Esophagus squamous epithelium (tissue), 5 donors: ENCODE results near the gene CDC123. TPM values are rescaled to one million over a fixed set of nuclear protein-coding genes. Genes with fewer than 3 reads are reported as not detected.

Experiments used
- DNase-seq: peaks from one replicate; lab custom pipeline; 2025; lab: John Stamatoyannopoulos, UW
- H3K27ac ChIP-seq, 4 donors: fragments of 200-600 bp; sonication (generic); one replicate each; pipeline ENCODE4 v1.5.1; 2016 to 2019; ENCODE audit warnings: mild to moderate bottlenecking in 1 of 4
- H3K27me3 ChIP-seq, 4 donors: fragments of 200-600 bp; sonication (generic); 1 replicate in 3 of 4; 2 replicates in 1 of 4; pipeline versions ENCODE4 v1.5.1 to v1.6.0; 2017 to 2021; ENCODE audit warnings: antibody characterized with exemption in 1 of 4
- H3K36me3 ChIP-seq, 3 donors: fragments of 200-600 bp; sonication (generic); one replicate each; pipeline ENCODE4 v1.5.1; 2016 to 2019
- H3K4me1 ChIP-seq, 3 donors: fragments of 200-600 bp; sonication (generic); one replicate each; pipeline ENCODE4 v1.5.1; 2017 to 2019
- H3K4me3 ChIP-seq, 4 donors: fragments of 200-600 bp; sonication (generic); 1 replicate in 3 of 4; 2 replicates in 1 of 4; pipeline ENCODE4 v1.5.1; 2016 to 2019; ENCODE audit warnings: mild to moderate bottlenecking in 2 of 4, moderate library complexity in 1 of 4
- H3K9me3 ChIP-seq, 3 donors: fragments of 200-600 bp; sonication (generic); one replicate each; pipeline ENCODE4 v1.5.1; 2016 to 2019
- CTCF ChIP-seq, 6 experiments: fragments of 450-650 bp in 4 of 6; fragments of 200-600 bp in 2 of 6; sonication (generic) in 2 of 6; IDR thresholded peaks; one replicate each; pipeline ENCODE4 v1.5.1; 2016 to 2019; ENCODE audit warnings: antibody characterized with exemption in 6 of 6, mild to moderate bottlenecking in 4 of 6, moderate library complexity in 4 of 6
- POLR2A ChIP-seq, 4 donors: fragments of 450-650 bp; IDR thresholded peaks; one replicate each; pipeline ENCODE4 v1.6.1; 2017; ENCODE audit warnings: antibody characterized with exemption in 4 of 4, mild to moderate bottlenecking in 4 of 4, moderate library complexity in 3 of 4
- WGBS, 2 donors: methylation state at CpG; one replicate each; pipeline ENCODE4 v1.1.5; 2018; 5-methylcytosine and 5-hydroxymethylcytosine counted together
- intact Hi-C: fragments of 100-400 bp; cut with DNase I; formaldehyde crosslinking; loops from one replicate; pipeline ENCODE4 v1.15.0; 2022
- total RNA-seq, 4 donors: library from RNA; depleted of rRNA; stranded (reverse); fragments of >200 nt; gene quantifications; one replicate each; pipeline ENCODE4 v1.1.0, GENCODE V29; 2016
- donor health status: DM: yes; HTN: yes; CAD: no.

Gene CDC123
- 10 to 100 TPM; 37.4 to 84.8 (median 80.3) TPM for total RNA-seq

GRCh38 chr10:12195603-12196506 lies at the start of gene CDC123, which contains the start of gene NUDT5:
TSS of gene CDC123 (plus strand) at chr10:12196188. CDS start at chr10:12196246, 58 bp downstream.
TSS of gene NUDT5 (minus strand) at chr10:12195891. CDS start at chr10:12186291, 9,600 bp downstream.
- no peaks in the 10 kb centered on the region for H3K27me3 ChIP-seq
- WGBS, 2 donors: 0% methylated on average over 44 to 45 of the region's 62 CpGs
- peak in 1 of 4 donors; percentile 32 for TF ChIP-seq POLR2A (IDR thresholded peaks at IDR 0.05)
- peak in 1 of 6 experiments; percentile 11 for TF ChIP-seq CTCF (IDR thresholded peaks at IDR 0.05)
- no peaks in the 10 kb centered on the region for H3K9me3 ChIP-seq
- H3K4me3 ChIP-seq: peak within 1 kb of the TSS; percentile 56 to 95 (median 80)
- H3K27ac ChIP-seq: peak within 1 kb of the TSS; percentile 76 to 96 (median 90)
- H3K36me3 ChIP-seq: peaks cover 0 to 45% (median 0%) of the 10 kb centered on the region in 3 donors
- intact Hi-C loops: no loop called here
- DNase-seq: peak; percentile 44
- peaks cover 21 to 62% (median 28%) of the 10 kb centered on the region in 3 donors for H3K4me1 ChIP-seq

GRCh38 chr10:12150163-12150562 lies 45.8 kb upstream of the CDC123 start:
- intact Hi-C loops: no loop called here
- TF ChIP-seq CTCF (IDR thresholded peaks at IDR 0.05): no peak
- no peak for TF ChIP-seq POLR2A (IDR thresholded peaks at IDR 0.05)
- Histone ChIP-seq H3K9me3 (no peaks in the 10 kb centered on the region), H3K27ac (no peak overlapping the region), H3K4me1 (no peaks in the 10 kb centered on the region), H3K27me3 (no peaks in the 10 kb centered on the region), H3K36me3 (peaks cover 0 to 44% (median 7%) of the 10 kb centered on the region in 3 donors), H3K4me3 (no peak overlapping the region)
- DNase-seq: no peak
- 82% methylated on average over 4 of the region's 4 CpGs for WGBS, 2 donors

GRCh38 chr10:12154516-12154915 lies 41.5 kb upstream of the CDC123 start:
- no peak for DNase-seq
- intact Hi-C loops: no loop called here
- H3K4me3 ChIP-seq: no peak overlapping the region
- no peaks in the 10 kb centered on the region for H3K27me3 ChIP-seq
- WGBS, 2 donors: 87 to 97% methylated on average over 6 of the region's 6 CpGs
- no peak overlapping the region for H3K27ac ChIP-seq
- no peak for TF ChIP-seq CTCF (IDR thresholded peaks at IDR 0.05)
- TF ChIP-seq POLR2A (IDR thresholded peaks at IDR 0.05): no peak
- H3K4me1 ChIP-seq: no peaks in the 10 kb centered on the region
- H3K9me3 ChIP-seq: no peaks in the 10 kb centered on the region
- H3K36me3 ChIP-seq: peaks cover 0 to 49% (median 5%) of the 10 kb centered on the region in 3 donors

- H3K27me3 ChIP-seq: no peaks in the 10 kb centered on the region
- H3K9me3 ChIP-seq: no peaks in the 10 kb centered on the region
- H3K4me1 ChIP-seq: no peaks in the 10 kb centered on the region
- WGBS, 2 donors: 86 to 88% methylated on average over 14 of the region's 14 CpGs
- peaks cover 0 to 59% (median 3%) of the 10 kb centered on the region in 3 donors for H3K36me3 ChIP-seq
- TF ChIP-seq CTCF (IDR thresholded peaks at IDR 0.05): no peak
- no peak for TF ChIP-seq POLR2A (IDR thresholded peaks at IDR 0.05)
- no peak overlapping the region for H3K27ac ChIP-seq
- H3K4me3 ChIP-seq: no peak overlapping the region
- DNase-seq: no peak
- intact Hi-C loops: no loop called here
These were observed 39.4 kb upstream of the CDC123 start for GRCh38 chr10:12156367-12157123.
